Ovary (tissue), 3 donors: ENCODE measurements around the gene SPAG16.

Source experiments
- CTCF ChIP-seq, 3 donors: fragments of 450-650 bp in 2 of 3; fragments of 200-600 bp in 1 of 3; IDR thresholded peaks; one replicate each; pipeline versions ENCODE4 v1.5.1 to v1.8.0; 2016 to 2022; ENCODE audit warnings: antibody characterized with exemption in 3 of 3, mild to moderate bottlenecking in 1 of 3
- POLR2A ChIP-seq: fragments of 450-650 bp; IDR thresholded peaks from one replicate; pipeline ENCODE4 v1.6.1; 2017; ENCODE audit warnings: antibody characterized with exemption, mild to moderate bottlenecking, moderate library complexity
- donor health status: DM: no; HTN: no; CAD: no.

- TF ChIP-seq CTCF (IDR thresholded peaks at IDR 0.05) (no peak), POLR2A (no peak)
Measured at GRCh38 chr2:213416832-213417231, 132.6 kb downstream of the SPAG16 start.
